ENCODE results near the gene ABTB2. TPM values are rescaled to one million over a fixed set of nuclear protein-coding genes. Genes with fewer than 3 reads are reported as not detected.

Gene ABTB2
- polyA plus RNA-seq, 1 donor, result 1.3 TPM

DNA sequence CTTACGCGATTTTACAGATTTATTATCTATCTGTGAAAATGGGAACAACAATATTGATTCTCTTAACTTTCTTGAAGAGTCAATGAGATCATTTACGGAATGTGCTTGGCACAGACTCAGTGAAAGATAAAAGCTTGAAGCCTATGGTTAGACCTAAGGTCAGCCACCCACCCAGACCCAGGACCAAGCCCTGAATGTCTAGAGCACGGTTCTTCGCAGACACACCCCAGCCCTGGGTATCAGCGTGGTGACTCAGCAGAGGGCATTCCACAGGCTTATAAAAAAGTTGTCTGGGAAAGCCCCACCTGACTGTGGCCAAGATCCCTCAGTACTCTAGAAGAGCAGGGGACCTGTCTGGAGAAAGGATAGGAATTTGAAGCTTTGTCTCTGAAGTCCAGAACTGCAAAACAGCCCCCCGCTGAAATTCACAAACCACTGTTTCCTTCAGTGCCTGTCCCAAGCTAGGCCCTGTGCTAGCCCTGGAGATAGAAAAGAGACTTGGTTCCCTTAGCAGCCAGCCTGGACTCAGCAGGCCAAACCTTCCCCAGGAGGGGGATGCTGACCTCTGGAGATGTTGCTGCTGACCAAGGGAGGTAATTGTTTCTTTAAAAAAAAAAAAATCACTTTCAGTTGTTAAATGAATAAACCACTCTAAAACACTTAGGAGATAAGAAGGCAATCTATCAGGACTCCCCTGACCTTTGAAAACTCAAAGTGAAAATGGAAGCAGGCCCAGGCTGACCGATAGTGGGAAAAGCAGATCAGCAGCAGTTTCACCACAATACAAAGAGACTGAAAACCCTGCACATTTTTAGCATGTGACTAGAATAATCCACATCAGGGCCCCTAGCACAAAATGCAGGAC, 114.0 kb downstream of the ABTB2 start:
- WGBS (ENCODE audit: insufficient coverage, low lambda C conversion rate), result no CpG with 5 or more reads among the region's 8 CpGs
- peaks cover 35% of the 10 kb centered on the region for H3K4me1 ChIP-seq (ENCODE audit: control insufficient read depth, insufficient read depth, low read length)
- no peak overlapping the region for H3K4me3 ChIP-seq (ENCODE audit: low read length)
- H3K9me3 ChIP-seq (ENCODE audit: control insufficient read depth, low read depth, low read length), result no peaks in the 10 kb centered on the region
- DNase-seq, result peak; percentile 81 to 88
- H3K27me3 ChIP-seq (ENCODE audit: control insufficient read depth, insufficient read depth, low read length), result peaks cover 4% of the 10 kb centered on the region
- H3K36me3 ChIP-seq (ENCODE audit: control insufficient read depth, insufficient read depth, low read length), result no peaks in the 10 kb centered on the region
- H3K27ac ChIP-seq (ENCODE audit: low read length), result peak overlapping the region; percentile 49

- Histone ChIP-seq H3K4me3 (ENCODE audit: low read length) (no peak overlapping the region), H3K27me3 (ENCODE audit: control insufficient read depth, insufficient read depth, low read length) (peaks cover 4% of the 10 kb centered on the region), H3K36me3 (ENCODE audit: control insufficient read depth, insufficient read depth, low read length) (no peaks in the 10 kb centered on the region), H3K9me3 (ENCODE audit: control insufficient read depth, low read depth, low read length) (no peaks in the 10 kb centered on the region), H3K4me1 (ENCODE audit: control insufficient read depth, insufficient read depth, low read length) (peaks cover 35% of the 10 kb centered on the region), H3K27ac (ENCODE audit: low read length) (no peak overlapping the region)
- peak; percentile 49 to 70 for DNase-seq
- no CpG with 5 or more reads among the region's 11 CpGs for WGBS (ENCODE audit: insufficient coverage, low lambda C conversion rate)
Observed at GRCh38 chr11:34242037-34242625, 115.7 kb downstream of the ABTB2 start.

GRCh38 chr11:34240150-34240494, 117.7 kb downstream of the ABTB2 start:
- Histone ChIP-seq H3K27ac (ENCODE audit: low read length) (no peak overlapping the region), H3K4me1 (ENCODE audit: control insufficient read depth, insufficient read depth, low read length) (peaks cover 32% of the 10 kb centered on the region), H3K4me3 (ENCODE audit: low read length) (no peak overlapping the region), H3K36me3 (ENCODE audit: control insufficient read depth, insufficient read depth, low read length) (no peaks in the 10 kb centered on the region), H3K9me3 (ENCODE audit: control insufficient read depth, low read depth, low read length) (no peaks in the 10 kb centered on the region), H3K27me3 (ENCODE audit: control insufficient read depth, insufficient read depth, low read length) (peaks cover 8% of the 10 kb centered on the region)
- no CpG with 5 or more reads among the region's 8 CpGs for WGBS (ENCODE audit: insufficient coverage, low lambda C conversion rate)
- DNase-seq, result no peak

DNA sequence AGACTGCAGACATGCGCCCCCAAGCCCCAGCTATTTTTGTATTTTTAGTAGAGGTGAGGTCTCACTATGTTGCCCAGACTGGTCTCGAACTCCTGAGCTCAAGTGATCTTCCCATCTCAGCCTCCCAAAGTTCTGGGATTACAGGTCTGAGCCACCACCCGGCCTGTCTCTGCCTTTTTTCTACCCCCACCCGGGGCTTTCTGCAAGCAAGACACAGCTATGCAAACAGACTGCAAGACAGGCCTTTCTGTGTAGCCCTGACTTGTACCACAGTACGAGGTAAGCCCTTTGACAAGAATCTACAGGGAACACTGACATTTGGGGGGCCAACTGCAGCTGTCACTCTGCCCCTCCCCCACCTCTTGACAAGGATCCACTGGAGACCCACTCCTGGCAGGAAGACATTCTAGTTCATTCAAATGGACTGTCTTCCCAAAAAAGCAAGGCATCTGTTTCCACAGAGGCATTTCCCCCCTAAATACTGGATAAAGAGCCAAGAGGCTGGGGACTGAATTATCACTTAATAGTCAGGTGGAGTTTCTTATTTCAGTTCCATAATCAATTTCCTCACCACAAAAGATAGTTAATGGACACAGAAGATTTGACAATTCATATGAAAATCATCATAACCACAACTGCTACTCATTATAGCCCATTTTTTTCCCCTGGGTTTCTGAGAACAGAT, 118.2 kb downstream of the ABTB2 start:
- no peak overlapping the region for H3K4me3 ChIP-seq (ENCODE audit: low read length)
- H3K9me3 ChIP-seq (ENCODE audit: control insufficient read depth, low read depth, low read length), result no peaks in the 10 kb centered on the region
- no peak for DNase-seq
- H3K27me3 ChIP-seq (ENCODE audit: control insufficient read depth, insufficient read depth, low read length), result peaks cover 8% of the 10 kb centered on the region
- no peak overlapping the region for H3K27ac ChIP-seq (ENCODE audit: low read length)
- no peaks in the 10 kb centered on the region for H3K36me3 ChIP-seq (ENCODE audit: control insufficient read depth, insufficient read depth, low read length)
- H3K4me1 ChIP-seq (ENCODE audit: control insufficient read depth, insufficient read depth, low read length), result peaks cover 27% of the 10 kb centered on the region
- no CpG with 5 or more reads among the region's 5 CpGs for WGBS (ENCODE audit: insufficient coverage, low lambda C conversion rate)

GRCh38 chr11:34238966-34239365, 118.8 kb downstream of the ABTB2 start:
- no peak overlapping the region for H3K4me3 ChIP-seq (ENCODE audit: low read length)
- no peak for DNase-seq
- no CpG with 5 or more reads among the region's 6 CpGs for WGBS (ENCODE audit: insufficient coverage, low lambda C conversion rate)
- H3K36me3 ChIP-seq (ENCODE audit: control insufficient read depth, insufficient read depth, low read length), result no peaks in the 10 kb centered on the region
- H3K27me3 ChIP-seq (ENCODE audit: control insufficient read depth, insufficient read depth, low read length), result peaks cover 8% of the 10 kb centered on the region
- no peaks in the 10 kb centered on the region for H3K9me3 ChIP-seq (ENCODE audit: control insufficient read depth, low read depth, low read length)
- H3K27ac ChIP-seq (ENCODE audit: low read length), result no peak overlapping the region
- peaks cover 29% of the 10 kb centered on the region for H3K4me1 ChIP-seq (ENCODE audit: control insufficient read depth, insufficient read depth, low read length)

DNA sequence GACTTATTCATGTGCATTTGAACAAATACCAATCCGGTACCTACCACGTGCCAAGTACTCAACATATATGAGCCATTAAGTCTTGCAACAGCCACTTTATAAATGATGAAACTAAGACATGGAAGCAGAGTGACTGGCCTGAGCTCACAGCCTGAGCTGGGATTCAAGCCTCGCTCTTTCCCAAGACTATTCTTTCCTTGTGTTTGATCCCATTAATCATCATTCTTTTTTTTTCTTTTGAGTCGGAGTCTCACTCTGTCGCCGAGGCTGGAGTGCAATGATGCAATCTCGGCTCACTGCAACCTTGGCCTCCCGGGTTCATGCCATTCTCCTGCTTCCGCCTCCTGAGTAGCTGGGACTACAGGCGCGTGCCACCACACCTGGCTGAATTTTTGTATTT, 119.3 kb downstream of the ABTB2 start:
- H3K27me3 ChIP-seq (ENCODE audit: control insufficient read depth, insufficient read depth, low read length), result peaks cover 8% of the 10 kb centered on the region
- H3K27ac ChIP-seq (ENCODE audit: low read length), result no peak overlapping the region
- DNase-seq, result no peak
- no peaks in the 10 kb centered on the region for H3K9me3 ChIP-seq (ENCODE audit: control insufficient read depth, low read depth, low read length)
- H3K4me1 ChIP-seq (ENCODE audit: control insufficient read depth, insufficient read depth, low read length), result peaks cover 27% of the 10 kb centered on the region
- no peak overlapping the region for H3K4me3 ChIP-seq (ENCODE audit: low read length)
- no peaks in the 10 kb centered on the region for H3K36me3 ChIP-seq (ENCODE audit: control insufficient read depth, insufficient read depth, low read length)
- 100% methylated on average over 1 of the region's 11 CpGs for WGBS (ENCODE audit: insufficient coverage, low lambda C conversion rate)

DNA sequence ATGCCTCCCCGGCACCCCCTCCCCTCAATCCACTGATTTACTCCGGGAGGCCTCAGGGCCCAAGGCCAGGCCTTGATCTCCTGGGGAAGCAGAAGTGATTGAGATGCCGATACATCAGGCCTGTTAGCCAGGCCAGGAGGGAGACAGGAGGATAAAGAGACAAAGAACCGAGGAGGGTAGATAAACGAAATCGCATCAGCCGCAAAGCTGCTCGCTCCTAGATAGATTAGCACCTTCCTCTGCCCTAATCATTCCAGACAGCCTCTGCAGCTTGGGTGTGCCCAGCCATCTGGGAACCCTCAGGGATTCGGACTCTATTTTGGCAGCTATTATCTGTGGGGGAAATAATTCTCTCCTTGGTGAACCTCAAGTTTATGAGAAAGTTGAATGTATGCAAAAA, 121.2 kb downstream of the ABTB2 start:
- Histone ChIP-seq H3K4me3 (ENCODE audit: low read length) (no peak overlapping the region), H3K4me1 (ENCODE audit: control insufficient read depth, insufficient read depth, low read length) (peaks cover 9% of the 10 kb centered on the region), H3K9me3 (ENCODE audit: control insufficient read depth, low read depth, low read length) (no peaks in the 10 kb centered on the region), H3K36me3 (ENCODE audit: control insufficient read depth, insufficient read depth, low read length) (no peaks in the 10 kb centered on the region), H3K27ac (ENCODE audit: low read length) (no peak overlapping the region), H3K27me3 (ENCODE audit: control insufficient read depth, insufficient read depth, low read length) (peaks cover 8% of the 10 kb centered on the region)
- no CpG with 5 or more reads among the region's 9 CpGs for WGBS (ENCODE audit: insufficient coverage, low lambda C conversion rate)
- no peak for DNase-seq

DNA sequence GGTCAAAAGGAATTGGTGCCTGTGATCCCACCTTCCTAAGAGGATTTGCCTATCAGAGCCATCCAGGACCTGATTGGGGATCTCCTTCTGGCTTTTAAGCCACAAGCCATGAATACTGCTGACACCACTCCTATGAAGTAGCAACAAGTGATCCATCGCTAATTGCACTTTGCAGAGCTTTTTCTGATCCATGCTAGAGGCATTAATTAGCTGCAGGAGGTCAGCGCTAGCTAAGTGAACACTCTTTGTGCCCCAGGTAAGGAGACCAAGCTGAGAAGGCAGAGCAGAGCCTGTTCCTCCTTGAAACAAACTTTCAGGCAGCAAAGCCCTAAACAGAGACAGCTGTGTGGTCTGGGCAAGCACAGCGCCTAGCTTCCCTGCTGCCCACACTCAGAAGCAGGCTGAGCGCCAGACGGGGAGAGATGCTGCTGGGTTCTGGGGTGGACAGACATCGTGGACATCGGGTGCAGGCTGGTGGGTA, 122.2 kb downstream of the ABTB2 start:
- Histone ChIP-seq H3K27ac (ENCODE audit: low read length) (no peak overlapping the region), H3K9me3 (ENCODE audit: control insufficient read depth, low read depth, low read length) (no peaks in the 10 kb centered on the region), H3K27me3 (ENCODE audit: control insufficient read depth, insufficient read depth, low read length) (peaks cover 8% of the 10 kb centered on the region), H3K4me1 (ENCODE audit: control insufficient read depth, insufficient read depth, low read length) (peaks cover 9% of the 10 kb centered on the region), H3K36me3 (ENCODE audit: control insufficient read depth, insufficient read depth, low read length) (no peaks in the 10 kb centered on the region), H3K4me3 (ENCODE audit: low read length) (no peak overlapping the region)
- DNase-seq, result no peak
- WGBS (ENCODE audit: insufficient coverage, low lambda C conversion rate), result 95% methylated on average over 4 of the region's 7 CpGs

DNA sequence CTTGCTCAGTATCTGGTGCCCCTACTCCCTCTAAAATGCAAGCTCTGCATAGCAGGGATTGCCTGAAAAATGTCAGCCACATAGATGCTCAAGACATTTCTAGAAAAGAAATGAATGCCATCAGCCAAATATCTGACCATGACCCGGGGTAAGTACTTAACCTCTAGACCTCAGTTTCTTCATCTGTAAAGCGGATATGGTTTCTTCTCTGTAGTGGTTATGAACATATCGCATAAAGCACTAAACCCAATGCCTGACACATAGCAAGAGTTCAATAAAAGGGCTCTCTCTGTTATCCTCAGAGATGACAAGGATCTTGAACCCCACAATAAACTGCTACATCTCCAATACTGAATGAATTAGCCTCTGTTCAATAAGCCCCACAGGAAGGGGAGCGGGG, 122.6 kb downstream of the ABTB2 start:
- no peaks in the 10 kb centered on the region for H3K36me3 ChIP-seq (ENCODE audit: control insufficient read depth, insufficient read depth, low read length)
- no peaks in the 10 kb centered on the region for H3K9me3 ChIP-seq (ENCODE audit: control insufficient read depth, low read depth, low read length)
- H3K4me3 ChIP-seq (ENCODE audit: low read length), result no peak overlapping the region
- no peak overlapping the region for H3K27ac ChIP-seq (ENCODE audit: low read length)
- no peak for DNase-seq
- peaks cover 9% of the 10 kb centered on the region for H3K4me1 ChIP-seq (ENCODE audit: control insufficient read depth, insufficient read depth, low read length)
- peaks cover 8% of the 10 kb centered on the region for H3K27me3 ChIP-seq (ENCODE audit: control insufficient read depth, insufficient read depth, low read length)
- no CpG with 5 or more reads among the region's 4 CpGs for WGBS (ENCODE audit: insufficient coverage, low lambda C conversion rate)

DNA sequence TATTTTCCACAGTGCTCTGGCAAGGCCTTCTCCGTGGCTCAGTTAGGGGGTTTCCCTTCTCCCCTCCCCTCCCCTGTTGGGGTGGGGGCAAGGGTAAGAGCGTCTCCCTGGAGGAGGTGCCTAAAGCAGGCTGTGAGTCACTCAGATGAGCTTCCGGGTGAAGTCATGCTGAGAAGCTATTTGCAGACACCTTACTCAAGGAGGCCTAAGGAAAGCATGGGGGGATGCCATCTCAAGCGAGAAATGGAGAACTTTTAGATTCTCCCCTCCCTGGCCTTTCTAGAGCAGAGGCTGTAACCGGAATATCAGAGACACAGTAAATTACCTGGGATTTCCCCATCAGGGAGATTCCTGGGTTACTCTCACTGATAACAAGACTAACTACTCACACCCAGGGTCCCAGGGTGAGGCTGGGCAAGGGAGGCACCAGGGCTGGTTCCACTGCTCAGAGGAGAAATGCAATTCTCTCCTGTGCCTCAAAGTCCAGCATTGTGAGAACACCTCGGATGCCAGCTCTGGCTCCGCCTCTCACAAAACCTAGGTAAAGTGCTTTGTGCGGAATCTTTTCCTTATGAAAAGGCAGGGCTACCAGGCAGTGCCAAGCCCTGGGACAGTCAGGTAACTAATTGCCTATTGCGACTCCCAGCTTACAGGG, 123.6 kb downstream of the ABTB2 start:
- peak; percentile 67 to 84 for DNase-seq
- H3K36me3 ChIP-seq (ENCODE audit: control insufficient read depth, insufficient read depth, low read length), result no peaks in the 10 kb centered on the region
- H3K27ac ChIP-seq (ENCODE audit: low read length), result peak overlapping the region; percentile 8
- H3K27me3 ChIP-seq (ENCODE audit: control insufficient read depth, insufficient read depth, low read length), result peaks cover 5% of the 10 kb centered on the region
- H3K4me3 ChIP-seq (ENCODE audit: low read length), result no peak overlapping the region
- H3K9me3 ChIP-seq (ENCODE audit: control insufficient read depth, low read depth, low read length), result no peaks in the 10 kb centered on the region
- no CpG with 5 or more reads among the region's 9 CpGs for WGBS (ENCODE audit: insufficient coverage, low lambda C conversion rate)
- H3K4me1 ChIP-seq (ENCODE audit: control insufficient read depth, insufficient read depth, low read length), result peaks cover 9% of the 10 kb centered on the region

Data from large intestine (tissue), 3 donors.